Panc1 (cell line): Measurements from ENCODE around the gene CYB5R3. TPM values are rescaled to one million over a fixed set of nuclear protein-coding genes. Genes with fewer than 3 reads are reported as not detected.
A peak's percentile ranks its signal among the peaks of the same experiment; 100 is the strongest.

ENCODE experiments used
- ATAC-seq: fragments of 200-7000 bp; cut with Tn5 transposase; 2 replicates; pipeline ENCODE4 v1.9.1; 2020; ENCODE audit warnings: mild to moderate bottlenecking, moderate library complexity
- Bru-seq: library from RNA; stranded (reverse); fragments of 400-500 nt; gene quantifications from one replicate; lab custom pipeline; 2021; lab: Mats Ljungman, UMichigan
- BruChase-seq, 2 experiments: library from RNA; stranded (reverse); fragments of 400-500 nt; gene quantifications; one replicate each; lab custom pipeline; 2021; lab: Mats Ljungman, UMichigan
- BruUV-seq: library from RNA; stranded (reverse); fragments of 400-500 nt; replicated peaks from 2 replicates; lab custom pipeline; 2021; lab: Mats Ljungman, UMichigan
- CTCF ChIA-PET: fragments of 300-600 bp; sonication (Branson Sonifier 250); formaldehyde crosslinking; loops from one replicate; lab custom pipeline; 2022; ENCODE audit warnings: antibody characterized with exemption; lab: Charles Lee
- POLR2A ChIA-PET: fragments of 300-600 bp; sonication (Branson Sonifier 250); formaldehyde crosslinking; loops from one replicate; lab custom pipeline; 2022; ENCODE audit warnings: antibody characterized with exemption; lab: Charles Lee
- DNase-seq: peaks from one replicate; pipeline ENCODE4 v3.0.0-alpha.2; 2010; ENCODE audit warnings: low read depth, low spot score
- H3K27ac ChIP-seq: 2 replicates; pipeline ENCODE4 v1.5.1; 2011; ENCODE audit warnings: mild to moderate bottlenecking, low read length, inconsistent platforms
- H3K27me3 ChIP-seq: fragments of 200-500 bp; sonication (Bioruptor generic); 2 replicates; pipeline ENCODE4 v1.6.0; 2014; ENCODE audit warnings: low read length, inconsistent platforms; ENCODE audit not compliant: control insufficient read depth, insufficient read depth
- H3K36me3 ChIP-seq: fragments of 200-500 bp; sonication (Bioruptor generic); 2 replicates; pipeline ENCODE4 v1.5.1; 2014; ENCODE audit warnings: inconsistent platforms, mild to moderate bottlenecking, low read length, moderate library complexity; ENCODE audit not compliant: control insufficient read depth, insufficient read depth
- H3K4me1 ChIP-seq: 2 replicates; pipeline ENCODE4 v1.5.1; 2011; ENCODE audit warnings: inconsistent platforms, mild to moderate bottlenecking, low read length, moderate library complexity; ENCODE audit not compliant: control insufficient read depth, insufficient read depth
- H3K4me3 ChIP-seq, 2 experiments: 2 replicates each; pipeline ENCODE4 v1.5.1; 2011 to 2012; ENCODE audit warnings: low read depth in 2 of 2, low read length in 2 of 2, mild to moderate bottlenecking in 2 of 2, inconsistent platforms in 1 of 2, moderate library complexity in 1 of 2
- H3K9me3 ChIP-seq: fragments of 200-500 bp; sonication (Bioruptor generic); 2 replicates; pipeline ENCODE4 v1.5.1; 2014; ENCODE audit warnings: low read depth, mild to moderate bottlenecking, inconsistent platforms, low read length, moderate library complexity; ENCODE audit not compliant: control insufficient read depth, insufficient read depth
- POLR2AphosphoS5 ChIP-seq: IDR thresholded peaks from 2 replicates; pipeline ENCODE4 v1.6.1; 2012; ENCODE audit warnings: mild to moderate bottlenecking, low read depth, low read length, moderate library complexity
- SIN3A ChIP-seq: IDR thresholded peaks from 2 replicates; pipeline ENCODE4 v1.6.1; 2012; ENCODE audit warnings: low read depth, mild to moderate bottlenecking, low read length, moderate library complexity, borderline replicate concordance; ENCODE audit not compliant: insufficient read depth
- TCF7L2 ChIP-seq: IDR thresholded peaks from 2 replicates; pipeline ENCODE4 v1.6.1; 2011; ENCODE audit warnings: mild to moderate bottlenecking, low read depth, low read length, inconsistent platforms
- in situ Hi-C: cut with HindIII; loops from 2 replicates; pipeline ENCODE4 v1.10.0; 2016; ENCODE audit warnings: low sequenced_read_pairs, low pct_unique_long_range_greater_than_20kb
- intact Hi-C: fragments of 100-400 bp; cut with micrococcal nuclease; formaldehyde crosslinking; loops from one replicate; pipeline ENCODE4 v1.10.0; 2022; ENCODE audit not compliant: unreplicated experiment
- long read RNA-seq: library from polyadenylated mRNA; unstranded; transcript quantifications from one replicate; pipeline ENCODE4 v2.0.0, GENCODE V29; 2021; ENCODE audit not compliant: unreplicated experiment
- polyA plus RNA-seq: library from polyadenylated mRNA; unstranded; fragments of >200 nt; gene quantifications from one replicate; pipeline ENCODE4 v1.2.1, GENCODE V29; 2012; ENCODE audit warnings: missing spikeins; ENCODE audit not compliant: insufficient read length
- total RNA-seq: library from RNA; stranded (reverse); gene quantifications from one replicate; pipeline ENCODE4 v1.2.1, GENCODE V29; 2021; ENCODE audit not compliant: unreplicated experiment
- TF ChIP-seq, protein P1 (sequence below), 2 experiments: IDR thresholded peaks; 2 replicates each; pipeline ENCODE4 v1.6.1; 2011 to 2012; ENCODE audit warnings: low read depth in 2 of 2, control low read depth in 1 of 2, low read length in 1 of 2, mild to moderate bottlenecking in 1 of 2, moderate library complexity in 1 of 2; ENCODE audit not compliant: insufficient read depth in 1 of 2
- TF ChIP-seq, protein P2 (sequence below): fragments of 450-650 bp; IDR thresholded peaks from 2 replicates; pipeline ENCODE4 v1.5.1; 2017; ENCODE audit warnings: mild to moderate bottlenecking

The CYB5R3 gene
- 102 TPM for total RNA-seq
- polyA plus RNA-seq = 194 TPM
- Bru-seq, nascent RNA = percentile 59 among the genes with signal in this experiment
- percentile 54 among the genes with signal in this experiment for BruChase-seq, experiment 1, labeled RNA remaining after a 2-hour chase
- percentile 67 among the genes with signal in this experiment for BruChase-seq, experiment 2, labeled RNA remaining after a 6-hour chase
- long read RNA-seq, transcript CYB5R3-201 (9 exons, 2,124 nt) = major isoform, 201 of 275 reads
- long read RNA-seq, transcript CYB5R3-204 (8 exons, 1,849 nt) = minor isoform, 5 of 275 reads
- long read RNA-seq, partial matches to known transcripts = 67 of 275 reads
- long read RNA-seq, other reads (novel, unspliced or antisense) = 2 of 275 reads

DNA sequence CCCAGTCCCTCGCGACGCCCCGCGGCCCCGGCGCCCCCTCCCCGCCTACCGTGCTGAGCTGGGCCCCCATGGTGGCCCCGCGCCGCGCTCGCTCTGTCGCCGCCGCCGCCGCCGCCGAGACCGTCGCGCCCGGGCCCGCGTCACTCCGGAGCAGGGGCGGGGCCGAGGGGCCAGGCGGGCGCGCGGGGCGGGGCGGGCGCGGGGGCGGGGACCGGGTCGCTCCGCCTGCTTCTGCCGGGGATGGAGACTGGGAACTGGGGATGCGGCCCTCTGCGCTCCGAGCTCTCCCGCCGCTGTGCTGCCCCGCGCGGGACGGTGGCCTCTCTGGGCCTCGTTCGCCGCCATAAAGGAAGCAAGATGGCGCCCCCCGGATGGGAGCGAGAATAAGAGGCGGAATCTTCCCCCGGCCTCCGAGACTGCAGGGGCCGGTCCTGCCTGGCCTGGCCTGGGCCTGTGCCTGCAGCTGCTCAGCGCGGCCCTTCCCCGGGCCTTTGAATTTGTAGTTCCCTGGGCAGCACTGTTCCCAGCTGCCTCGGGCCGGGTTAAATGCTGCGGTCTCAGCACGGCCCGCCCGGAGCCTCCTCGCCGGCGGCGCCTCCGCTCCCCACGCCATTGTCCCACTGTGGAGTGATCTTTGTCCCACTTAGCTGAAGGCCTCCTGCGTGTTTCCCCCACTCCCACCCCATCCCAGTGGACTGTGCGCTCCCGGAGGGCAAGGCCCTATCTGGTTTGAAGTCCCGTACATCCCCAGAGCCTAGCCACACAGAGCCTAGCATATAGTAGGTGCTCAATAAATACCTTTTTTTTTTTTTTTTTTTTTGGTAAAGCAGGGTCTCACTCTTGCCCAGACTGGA, at the start of gene CYB5R3:
CYB5R3 (minus strand) TSS at position 147 of the 854 bp plus-strand sequence; CDS start at position 70, 77 bp downstream.
- peak; percentile 67 for TF ChIP-seq POLR2AphosphoS5
- no peak for TF ChIP-seq TCF7L2
- BruUV-seq = TSS peak; percentile 97
- Histone ChIP-seq H3K27me3 (no peaks in the 10 kb centered on the region), H3K27ac (peak within 1 kb of the TSS; percentile 85), H3K4me1 (no peaks in the 10 kb centered on the region; the same call in none of the 2 replicates), H3K4me3 (peak within 1 kb of the TSS; percentile 87 to 92), H3K36me3 (no peaks in the 10 kb centered on the region; the same call in 1 of the 2 replicates), H3K9me3 (no peaks in the 10 kb centered on the region)
- ChIA-PET CTCF (interaction anchor here (0.6 kb wide), 1 partner anchor 127 kb away, joined by 4 read pairs; no protein-coding TSS in a partner anchor), POLR2A (interaction anchor here (0.6 kb wide), 2 partner anchors 29 to 34 kb away, joined by 3 to 10 read pairs; no protein-coding TSS in a partner anchor)
- DNase-seq = no peak
- intact Hi-C loops (no loop called here), in situ Hi-C loops (no loop called here)
- ATAC-seq = peak; percentile 93

DNA sequence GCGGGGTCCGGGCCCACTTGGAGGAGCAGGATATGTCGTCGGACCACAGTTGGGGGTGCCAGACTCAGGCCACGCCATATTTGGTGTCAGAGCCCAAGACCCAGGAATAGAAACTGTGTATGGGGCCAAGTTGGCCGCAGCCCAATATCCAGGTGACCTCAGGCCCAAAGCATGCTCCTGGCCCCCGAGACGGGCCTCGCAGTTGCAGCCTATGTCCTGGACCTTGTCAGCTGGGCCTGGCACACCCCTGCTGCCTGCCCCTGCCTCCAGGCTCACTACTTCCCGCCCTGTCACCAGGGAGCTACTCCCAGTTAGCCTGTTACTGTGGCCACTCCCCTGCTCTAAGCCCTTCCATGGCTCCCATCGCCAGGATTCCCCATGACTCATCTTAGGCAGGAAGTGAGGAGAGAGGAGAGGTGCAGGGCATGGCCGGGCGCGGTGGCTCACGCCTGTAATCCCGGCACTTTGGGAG, 48.4 kb upstream of the CYB5R3 start:
- intact Hi-C loops (no loop called here), in situ Hi-C loops (no loop called here)
- TF ChIP-seq, protein P1, sequence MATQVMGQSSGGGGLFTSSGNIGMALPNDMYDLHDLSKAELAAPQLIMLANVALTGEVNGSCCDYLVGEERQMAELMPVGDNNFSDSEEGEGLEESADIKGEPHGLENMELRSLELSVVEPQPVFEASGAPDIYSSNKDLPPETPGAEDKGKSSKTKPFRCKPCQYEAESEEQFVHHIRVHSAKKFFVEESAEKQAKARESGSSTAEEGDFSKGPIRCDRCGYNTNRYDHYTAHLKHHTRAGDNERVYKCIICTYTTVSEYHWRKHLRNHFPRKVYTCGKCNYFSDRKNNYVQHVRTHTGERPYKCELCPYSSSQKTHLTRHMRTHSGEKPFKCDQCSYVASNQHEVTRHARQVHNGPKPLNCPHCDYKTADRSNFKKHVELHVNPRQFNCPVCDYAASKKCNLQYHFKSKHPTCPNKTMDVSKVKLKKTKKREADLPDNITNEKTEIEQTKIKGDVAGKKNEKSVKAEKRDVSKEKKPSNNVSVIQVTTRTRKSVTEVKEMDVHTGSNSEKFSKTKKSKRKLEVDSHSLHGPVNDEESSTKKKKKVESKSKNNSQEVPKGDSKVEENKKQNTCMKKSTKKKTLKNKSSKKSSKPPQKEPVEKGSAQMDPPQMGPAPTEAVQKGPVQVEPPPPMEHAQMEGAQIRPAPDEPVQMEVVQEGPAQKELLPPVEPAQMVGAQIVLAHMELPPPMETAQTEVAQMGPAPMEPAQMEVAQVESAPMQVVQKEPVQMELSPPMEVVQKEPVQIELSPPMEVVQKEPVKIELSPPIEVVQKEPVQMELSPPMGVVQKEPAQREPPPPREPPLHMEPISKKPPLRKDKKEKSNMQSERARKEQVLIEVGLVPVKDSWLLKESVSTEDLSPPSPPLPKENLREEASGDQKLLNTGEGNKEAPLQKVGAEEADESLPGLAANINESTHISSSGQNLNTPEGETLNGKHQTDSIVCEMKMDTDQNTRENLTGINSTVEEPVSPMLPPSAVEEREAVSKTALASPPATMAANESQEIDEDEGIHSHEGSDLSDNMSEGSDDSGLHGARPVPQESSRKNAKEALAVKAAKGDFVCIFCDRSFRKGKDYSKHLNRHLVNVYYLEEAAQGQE (IDR thresholded peaks at IDR 0.05; ENCODE audit: insufficient read depth in 1 of 2, low read depth in 2 of 2, low read length in 1 of 2) = no peak
- TF ChIP-seq POLR2AphosphoS5 (no peak), SIN3A (no peak), TCF7L2 (no peak)
- TF ChIP-seq, protein P2, sequence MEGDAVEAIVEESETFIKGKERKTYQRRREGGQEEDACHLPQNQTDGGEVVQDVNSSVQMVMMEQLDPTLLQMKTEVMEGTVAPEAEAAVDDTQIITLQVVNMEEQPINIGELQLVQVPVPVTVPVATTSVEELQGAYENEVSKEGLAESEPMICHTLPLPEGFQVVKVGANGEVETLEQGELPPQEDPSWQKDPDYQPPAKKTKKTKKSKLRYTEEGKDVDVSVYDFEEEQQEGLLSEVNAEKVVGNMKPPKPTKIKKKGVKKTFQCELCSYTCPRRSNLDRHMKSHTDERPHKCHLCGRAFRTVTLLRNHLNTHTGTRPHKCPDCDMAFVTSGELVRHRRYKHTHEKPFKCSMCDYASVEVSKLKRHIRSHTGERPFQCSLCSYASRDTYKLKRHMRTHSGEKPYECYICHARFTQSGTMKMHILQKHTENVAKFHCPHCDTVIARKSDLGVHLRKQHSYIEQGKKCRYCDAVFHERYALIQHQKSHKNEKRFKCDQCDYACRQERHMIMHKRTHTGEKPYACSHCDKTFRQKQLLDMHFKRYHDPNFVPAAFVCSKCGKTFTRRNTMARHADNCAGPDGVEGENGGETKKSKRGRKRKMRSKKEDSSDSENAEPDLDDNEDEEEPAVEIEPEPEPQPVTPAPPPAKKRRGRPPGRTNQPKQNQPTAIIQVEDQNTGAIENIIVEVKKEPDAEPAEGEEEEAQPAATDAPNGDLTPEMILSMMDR = no peak
- no TSS peak for BruUV-seq
- H3K9me3 ChIP-seq = no peaks in the 10 kb centered on the region
- peak; percentile 83 for ATAC-seq
- no peaks in the 10 kb centered on the region for H3K36me3 ChIP-seq
- DNase-seq = peak; percentile 33
- H3K4me1 ChIP-seq = peaks cover 3% of the 10 kb centered on the region
- POLR2A ChIA-PET = no interaction called here
- H3K27ac ChIP-seq = no peak overlapping the region
- CTCF ChIA-PET = no interaction called here
- no peaks in the 10 kb centered on the region for H3K27me3 ChIP-seq
- H3K4me3 ChIP-seq = no peak overlapping the region
